GM08714 (cell line): ENCODE results near the gene SUSD1.

Source experiments
- H3K4me3 ChIP-seq: fragments of 200-500 bp; sonication (Bioruptor generic); 2 replicates; pipeline ENCODE4 v1.5.1; 2014; ENCODE audit warnings: mild to moderate bottlenecking, low read length, inconsistent platforms
- ZNF274 ChIP-seq: IDR thresholded peaks from 2 replicates; pipeline ENCODE4 v1.6.1; 2012; ENCODE audit warnings: mild to moderate bottlenecking, low read depth, low read length

SUSD1 gene

DNA sequence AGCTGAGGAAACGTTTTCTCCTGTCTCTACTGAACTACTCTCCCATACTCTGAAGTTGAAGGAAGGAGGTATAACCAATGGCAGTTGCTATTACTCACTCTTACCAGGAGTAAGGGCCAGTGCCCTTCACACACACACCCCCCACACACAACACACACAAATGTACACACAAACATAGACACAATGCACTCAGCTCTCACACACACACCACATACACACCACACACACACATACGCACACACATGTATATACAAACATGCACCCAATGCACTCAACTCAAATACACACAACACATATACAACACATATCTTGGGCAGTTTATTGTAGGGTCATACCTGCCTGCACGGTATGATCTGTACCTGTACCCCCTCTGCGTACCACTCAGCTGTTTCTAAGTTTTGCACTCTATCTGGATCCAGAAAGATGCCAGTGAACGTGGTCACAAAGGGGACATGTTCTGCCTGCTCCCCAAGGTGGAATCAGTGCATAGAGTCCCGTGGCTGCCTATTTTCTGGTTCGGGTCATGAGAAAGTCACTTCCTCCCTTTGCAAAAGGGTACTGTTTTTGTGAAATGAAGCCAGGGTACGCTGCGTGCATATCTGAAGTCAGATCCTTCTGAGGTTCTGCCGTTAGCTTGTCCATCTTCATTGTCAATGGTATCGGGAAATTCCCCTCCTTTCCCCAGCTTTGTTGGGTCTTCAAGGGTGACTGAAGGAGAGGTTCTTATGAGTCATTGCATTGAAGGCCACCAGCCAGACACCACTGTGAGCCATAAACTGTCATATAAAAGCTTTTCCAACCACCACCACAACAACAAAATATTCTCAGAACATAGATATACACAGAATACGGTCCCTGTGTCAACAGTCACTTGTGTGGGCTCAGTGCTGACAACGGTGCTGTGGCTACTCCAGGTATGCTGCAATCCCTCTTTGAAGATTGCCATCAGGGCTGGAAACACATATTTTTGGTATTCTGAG, 146.6 kb downstream of the SUSD1 start:
- peak overlapping the region; percentile 33 for H3K4me3 ChIP-seq
- no peak for TF ChIP-seq ZNF274

DNA sequence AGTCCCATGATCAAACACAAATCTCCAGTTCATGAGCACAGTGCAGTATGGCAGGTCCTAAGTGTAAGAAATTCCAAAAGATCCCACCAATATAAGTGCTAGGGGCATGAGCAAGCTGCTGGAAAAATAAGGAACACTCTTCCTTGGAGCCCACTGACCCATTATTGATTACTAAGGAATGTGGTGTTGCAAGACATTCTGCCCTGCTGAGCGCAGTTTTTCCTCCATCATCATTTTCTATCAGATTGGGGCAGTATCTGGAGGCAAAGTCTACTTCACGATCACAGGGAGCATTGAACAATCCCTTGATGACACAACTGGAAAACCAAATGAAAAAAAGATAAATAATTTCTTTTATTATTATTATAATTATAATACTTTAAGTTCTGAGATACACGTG, 149.2 kb downstream of the SUSD1 start:
- no peak overlapping the region for H3K4me3 ChIP-seq
- TF ChIP-seq ZNF274, result no peak

DNA sequence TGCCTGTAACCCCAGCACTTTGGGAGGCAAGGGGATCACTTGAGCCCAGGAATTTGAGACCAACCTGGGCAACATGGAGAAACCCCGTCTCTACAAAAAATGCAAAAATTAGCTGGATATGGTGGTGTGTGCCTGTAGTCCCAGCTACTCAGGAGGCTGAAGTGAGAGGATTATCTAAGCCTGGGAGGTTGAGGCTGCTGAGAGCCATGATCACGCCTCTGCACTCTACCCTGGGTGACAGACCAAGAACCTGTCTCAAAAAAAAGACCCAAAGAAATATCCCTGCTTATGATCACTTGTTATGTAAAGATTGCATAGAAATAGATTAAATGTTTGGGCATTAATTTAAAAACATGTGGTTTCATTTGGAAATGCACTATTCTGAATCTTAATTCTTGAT, 153.4 kb downstream of the SUSD1 start:
- no peak for TF ChIP-seq ZNF274
- H3K4me3 ChIP-seq, result no peak overlapping the region

DNA sequence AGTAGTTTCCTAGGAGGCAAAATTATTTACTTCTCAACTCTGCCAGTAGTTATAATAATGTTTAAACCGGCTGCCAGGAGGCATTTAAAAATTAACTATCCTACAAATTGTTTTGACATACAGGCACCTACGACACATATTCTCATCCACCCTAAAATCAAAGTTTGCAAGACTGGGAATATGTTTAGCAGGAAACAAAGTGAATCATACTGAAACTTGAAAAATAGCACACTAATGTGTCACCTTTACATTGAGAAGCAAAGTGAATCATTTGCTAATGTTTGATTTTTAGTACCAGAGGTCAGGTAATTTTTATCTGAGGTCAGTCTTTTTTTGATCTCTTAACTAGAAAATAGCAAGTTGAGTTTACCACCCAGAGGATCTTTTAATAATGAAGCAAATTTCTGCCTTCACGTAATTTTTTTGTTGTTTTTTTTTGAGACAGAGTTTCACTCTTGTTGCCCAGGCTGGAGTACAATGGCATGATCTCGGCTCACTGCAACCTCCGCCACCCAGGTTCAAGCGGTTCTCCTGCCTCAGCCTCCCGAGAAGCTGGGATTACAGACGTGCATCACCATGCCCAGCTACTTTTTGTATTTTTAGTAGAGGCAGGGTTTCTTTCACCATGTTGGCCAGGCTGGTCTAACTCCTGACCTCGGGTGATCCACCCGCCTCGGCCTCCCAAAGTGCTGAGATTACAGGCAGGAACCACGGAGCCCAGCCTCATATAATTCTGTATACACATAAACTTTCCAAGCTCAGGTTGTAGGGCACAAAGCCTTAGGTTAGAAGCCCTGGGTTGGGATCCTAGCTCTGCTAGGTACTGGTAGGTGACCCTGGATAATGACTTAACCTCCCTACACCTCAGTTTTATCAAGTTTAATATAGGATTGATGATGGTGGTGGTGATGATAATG, 154.2 kb downstream of the SUSD1 start:
- peak overlapping the region; percentile 1; the same call in 1 of the 2 replicates for H3K4me3 ChIP-seq
- no peak for TF ChIP-seq ZNF274

DNA sequence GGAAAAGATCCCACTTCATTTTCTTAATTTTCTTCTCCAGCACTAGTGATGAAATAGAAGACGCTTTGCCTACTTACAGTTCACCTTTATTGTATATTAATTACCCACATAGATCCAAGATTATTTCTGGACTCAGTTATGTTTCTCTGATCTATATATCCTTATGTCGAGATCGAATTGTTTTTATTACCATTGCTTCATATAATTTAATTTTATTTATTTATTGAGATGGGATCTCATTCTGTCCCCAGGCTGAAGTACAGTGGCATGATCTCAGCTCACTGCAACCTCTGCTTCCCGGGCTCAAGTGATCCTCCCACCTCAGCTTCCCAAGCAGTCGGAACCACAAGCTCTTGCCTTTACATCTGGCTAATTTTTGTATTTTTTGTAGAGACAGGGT, 157.2 kb downstream of the SUSD1 start:
- H3K4me3 ChIP-seq, result no peak overlapping the region
- no peak for TF ChIP-seq ZNF274

DNA sequence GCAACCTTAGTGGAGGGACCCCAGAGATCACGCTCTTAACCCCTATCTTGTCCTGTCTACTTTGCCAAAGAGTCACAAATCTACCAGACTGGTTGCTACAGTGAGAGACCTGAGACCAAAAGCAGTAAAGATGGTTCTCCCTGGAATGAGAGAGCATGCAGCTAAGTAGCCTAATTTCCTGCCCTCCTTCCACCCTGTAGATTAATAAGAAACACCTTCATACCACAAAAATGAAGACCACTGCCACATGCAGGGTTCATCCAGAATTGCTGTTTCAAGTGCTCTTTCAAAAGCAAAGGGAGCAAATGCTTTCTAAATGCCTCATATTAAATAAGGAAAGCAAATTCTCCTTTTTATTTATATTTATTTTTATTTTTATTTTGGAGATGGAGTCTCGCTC, 159.4 kb downstream of the SUSD1 start:
- TF ChIP-seq ZNF274, result no peak
- H3K4me3 ChIP-seq, result no peak overlapping the region

DNA sequence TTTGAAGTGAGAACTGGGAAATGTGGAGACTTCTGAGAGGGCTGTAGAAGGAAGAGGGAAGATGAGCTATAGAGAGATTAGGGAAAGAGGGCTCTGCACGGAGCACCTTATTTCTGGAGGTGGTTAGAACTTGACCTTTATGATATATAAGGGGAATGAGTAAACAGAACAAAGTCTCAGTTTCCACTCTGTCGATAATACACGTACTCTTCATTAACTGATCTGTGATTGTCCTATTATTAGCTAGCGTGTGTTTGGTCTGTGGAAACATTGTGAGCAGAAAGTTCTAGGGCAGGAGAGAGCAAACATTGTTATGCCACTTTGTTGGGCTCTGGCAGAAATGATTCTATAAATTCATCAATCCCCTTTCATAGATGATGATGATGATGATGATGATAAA, 159.9 kb downstream of the SUSD1 start:
- TF ChIP-seq ZNF274, result no peak
- H3K4me3 ChIP-seq, result no peak overlapping the region

DNA sequence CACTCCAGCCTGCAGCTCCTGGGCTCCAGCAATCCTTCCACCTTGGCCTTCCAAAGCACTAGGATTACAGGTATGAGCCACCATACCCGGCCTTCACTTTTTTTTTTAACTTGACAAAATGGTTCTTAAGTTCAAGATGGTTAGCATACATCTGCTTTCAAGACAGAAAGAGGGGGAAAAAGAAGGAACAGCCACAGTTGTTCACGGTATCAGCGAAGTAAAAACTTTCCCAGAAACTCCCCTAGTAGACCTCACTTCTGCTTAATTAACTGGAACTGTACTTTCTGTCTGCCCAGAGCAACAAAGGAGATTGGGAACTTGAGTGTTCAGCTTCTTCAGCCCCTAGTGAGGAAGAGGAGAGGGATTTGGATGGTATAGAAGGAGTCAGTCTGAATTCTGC, 161.8 kb downstream of the SUSD1 start:
- no peak for TF ChIP-seq ZNF274
- H3K4me3 ChIP-seq, result no peak overlapping the region; the same call in 1 of the 2 replicates

DNA sequence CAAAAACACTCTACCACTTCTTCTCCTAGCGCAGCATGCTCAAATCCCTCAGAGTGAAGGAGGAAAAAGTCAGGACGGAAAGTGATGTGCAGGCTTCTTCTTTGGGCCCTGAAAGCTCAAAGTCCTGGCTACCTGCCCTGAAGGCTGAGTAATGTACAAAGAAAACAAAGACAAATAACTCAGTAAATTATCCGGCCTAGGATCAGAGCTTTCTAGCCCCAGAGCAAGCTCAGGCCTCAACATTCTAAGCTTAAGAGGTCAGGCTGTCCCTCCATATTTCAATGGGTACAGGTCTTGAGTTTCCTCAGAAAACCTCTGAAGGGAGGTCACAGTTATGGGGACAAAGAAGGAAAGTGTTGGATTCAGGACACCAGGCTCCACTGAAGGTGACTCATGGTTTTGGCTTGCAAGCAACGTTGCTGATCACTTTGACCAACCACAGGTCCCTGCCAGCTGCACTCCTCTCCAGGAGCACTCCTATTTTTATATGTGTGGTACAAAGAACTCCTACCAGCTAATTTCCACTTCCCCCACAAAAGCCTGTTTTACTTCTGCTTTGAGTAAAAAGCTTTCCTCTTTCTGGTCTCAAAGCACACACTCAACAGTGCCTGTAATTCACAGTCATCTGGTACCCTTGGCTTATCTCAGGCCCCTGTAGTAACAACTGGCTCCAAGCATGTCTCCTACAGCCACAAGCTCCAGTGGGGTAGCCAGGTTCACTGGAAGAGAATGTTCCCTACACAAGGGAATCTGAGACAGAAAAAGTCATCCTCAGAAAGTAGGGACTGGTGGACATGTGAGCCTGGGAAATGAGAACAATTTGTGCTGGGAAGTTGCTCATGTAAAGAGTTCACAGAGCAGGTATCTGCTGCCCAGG, 162.8 kb downstream of the SUSD1 start:
- peak overlapping the region; percentile 33; the same call in 1 of the 2 replicates for H3K4me3 ChIP-seq
- TF ChIP-seq ZNF274, result no peak

DNA sequence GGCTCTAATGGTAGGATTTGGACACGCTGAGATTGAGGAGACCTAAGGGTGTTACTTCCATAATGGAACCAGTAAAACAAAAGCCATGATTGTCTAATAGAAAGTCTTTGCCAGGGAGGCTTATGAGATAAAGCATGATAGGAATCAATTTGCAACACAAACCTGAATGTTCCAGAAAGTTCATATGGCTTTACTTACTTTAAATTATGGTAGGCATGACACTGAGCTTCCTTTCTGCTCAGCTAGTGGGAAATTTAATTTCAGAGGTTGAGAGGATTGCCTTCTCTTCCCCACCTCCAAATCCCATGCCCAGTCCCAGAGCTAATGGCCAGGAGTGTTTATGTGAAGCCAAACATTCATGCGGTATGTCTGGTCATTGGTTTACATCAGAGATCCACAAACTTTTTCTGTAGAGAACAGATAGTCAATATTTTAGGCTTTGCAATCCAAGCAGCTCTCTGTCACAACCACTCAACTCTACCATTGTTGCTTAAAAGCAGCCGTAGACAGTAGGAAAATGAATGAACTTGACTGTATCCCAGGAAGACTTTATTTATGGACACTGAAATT, 164.0 kb downstream of the SUSD1 start:
- H3K4me3 ChIP-seq, result no peak overlapping the region
- TF ChIP-seq ZNF274, result no peak

DNA sequence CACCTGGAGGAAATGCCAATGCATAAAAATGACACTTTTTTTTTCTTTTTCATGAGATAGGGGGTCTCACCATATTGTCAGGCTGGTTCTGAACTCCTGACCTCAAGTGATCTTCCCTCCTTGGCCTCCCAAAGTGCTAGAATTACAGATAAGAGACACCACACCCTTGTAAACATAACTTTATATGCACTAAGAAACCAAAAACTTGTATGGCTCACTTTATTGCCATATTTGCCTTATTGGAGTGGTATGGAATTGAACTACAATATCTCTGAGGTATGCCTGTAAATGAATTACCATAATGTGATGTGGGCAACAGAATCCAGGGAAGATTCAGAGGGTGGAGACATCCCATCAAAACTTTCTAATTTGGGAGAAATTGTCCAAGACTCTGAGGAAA, 164.6 kb downstream of the SUSD1 start:
- TF ChIP-seq ZNF274, result no peak
- no peak overlapping the region for H3K4me3 ChIP-seq

DNA sequence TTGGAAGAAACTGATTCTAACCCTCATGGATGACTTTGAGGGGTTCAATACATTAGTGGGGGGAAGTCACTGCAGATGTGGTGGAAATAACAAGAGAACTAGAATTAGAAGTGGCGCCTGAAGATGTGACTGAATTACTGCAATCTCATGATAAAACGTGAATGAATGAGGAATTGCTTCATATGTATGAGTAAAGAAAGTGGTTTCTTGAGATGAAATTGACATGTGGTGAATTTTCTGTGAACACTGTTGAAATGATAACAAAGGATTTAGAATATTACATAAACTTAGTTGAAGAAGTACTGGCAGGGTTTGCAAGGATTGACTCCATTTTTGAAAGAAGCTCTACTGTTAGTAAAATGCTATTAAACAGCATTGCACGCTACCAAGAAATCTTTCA, 165.4 kb downstream of the SUSD1 start:
- TF ChIP-seq ZNF274, result no peak
- no peak overlapping the region for H3K4me3 ChIP-seq

DNA sequence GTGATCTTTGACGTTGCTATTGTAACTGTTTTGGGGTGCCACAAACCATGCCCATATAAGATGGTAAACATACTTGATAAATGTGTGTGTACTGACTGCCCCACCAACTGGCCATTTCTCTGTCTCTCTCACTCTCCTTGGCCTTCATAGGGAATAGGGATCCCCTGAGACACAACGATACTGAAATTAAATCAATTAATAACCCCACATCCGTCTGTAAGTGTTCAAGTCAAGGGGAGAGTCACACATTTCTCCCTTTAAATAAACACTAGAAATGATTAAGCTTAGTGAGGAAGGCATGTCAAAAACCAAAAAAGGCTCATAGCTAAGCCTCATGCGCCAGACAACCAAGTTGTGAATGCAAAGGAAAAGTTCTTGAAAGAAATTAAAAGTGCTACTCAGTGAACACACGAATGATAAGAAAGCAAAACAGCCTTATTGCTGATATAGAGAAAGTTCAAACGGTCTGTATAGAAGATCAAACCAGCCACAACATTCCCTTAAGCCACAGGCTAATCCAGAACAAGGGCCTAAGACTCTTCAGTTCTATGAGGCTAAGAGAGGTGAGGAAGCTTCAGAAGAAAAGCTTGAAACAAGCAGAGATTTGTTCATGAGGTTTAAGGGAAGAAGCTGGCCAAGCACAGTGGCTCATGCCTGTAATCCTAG, 167.4 kb downstream of the SUSD1 start:
- H3K4me3 ChIP-seq, result no peak overlapping the region
- no peak for TF ChIP-seq ZNF274
